HG03097 (cell line): ENCODE measurements around the gene STUM.

Experiments used
- ATAC-seq: cut with Tn5 transposase; IDR thresholded peaks from one replicate; pipeline ENCODE4 v1.9.1; 2021; ENCODE audit not compliant: unreplicated experiment, low FRiP score

STUM gene

GRCh38 chr1:226557424-226557823 is 8.9 kb downstream of the STUM start:
- no peak for ATAC-seq

- ATAC-seq, result no peak
Measured at GRCh38 chr1:226558036-226558650, 9.6 kb downstream of the STUM start.

- ATAC-seq, result no peak
Measured at GRCh38 chr1:226560243-226560642, 11.7 kb downstream of the STUM start.

GRCh38 chr1:226562989-226563388 is 14.4 kb downstream of the STUM start:
- no peak for ATAC-seq

- ATAC-seq, result no peak
Measured at GRCh38 chr1:226563666-226564065, 15.1 kb downstream of the STUM start.

GRCh38 chr1:226565476-226565875 is 16.9 kb downstream of the STUM start:
- no peak for ATAC-seq

GRCh38 chr1:226566234-226566633 is 17.7 kb downstream of the STUM start:
- no peak for ATAC-seq

GRCh38 chr1:226566760-226567159 is 18.2 kb downstream of the STUM start:
- no peak for ATAC-seq

GRCh38 chr1:226568077-226568831 is 19.7 kb downstream of the STUM start:
- no peak for ATAC-seq

GRCh38 chr1:226568975-226569741 is 20.6 kb downstream of the STUM start:
- no peak for ATAC-seq

GRCh38 chr1:226569879-226570547 is 21.4 kb downstream of the STUM start:
- no peak for ATAC-seq

- no peak for ATAC-seq
Measured at GRCh38 chr1:226571893-226572292, 23.3 kb downstream of the STUM start.

GRCh38 chr1:226572325-226572726 is 23.8 kb downstream of the STUM start:
- no peak for ATAC-seq

GRCh38 chr1:226574044-226574443 is 25.5 kb downstream of the STUM start:
- no peak for ATAC-seq

GRCh38 chr1:226574591-226575435 is 26.2 kb downstream of the STUM start:
- no peak for ATAC-seq

GRCh38 chr1:226575436-226575720 is 26.8 kb downstream of the STUM start:
- ATAC-seq, result no peak

GRCh38 chr1:226575739-226576378 is 27.3 kb downstream of the STUM start:
- ATAC-seq, result no peak

- no peak for ATAC-seq
Measured at GRCh38 chr1:226576601-226577000, 28.0 kb downstream of the STUM start.

GRCh38 chr1:226577401-226578180 is 29.0 kb downstream of the STUM start:
- ATAC-seq, result no peak
